Measurements from ENCODE around the gene C18orf63.

GRCh38 chr18:74290021-74290420 lies 25.6 kb upstream of the C18orf63 start:
- TF ChIP-seq ZNF670 (tag by site-specific recombination; IDR thresholded peaks at IDR 0.05; ENCODE audit: low read depth) (no peak), ZNF629 (tag by site-specific recombination; IDR thresholded peaks at IDR 0.05) (no peak), KLF9 (tag by site-specific recombination; IDR thresholded peaks at IDR 0.05; ENCODE audit: low read depth) (no peak), ZBTB1 (tag by site-specific recombination; IDR thresholded peaks at IDR 0.05) (no peak)
- TF ChIP-seq, protein P1, sequence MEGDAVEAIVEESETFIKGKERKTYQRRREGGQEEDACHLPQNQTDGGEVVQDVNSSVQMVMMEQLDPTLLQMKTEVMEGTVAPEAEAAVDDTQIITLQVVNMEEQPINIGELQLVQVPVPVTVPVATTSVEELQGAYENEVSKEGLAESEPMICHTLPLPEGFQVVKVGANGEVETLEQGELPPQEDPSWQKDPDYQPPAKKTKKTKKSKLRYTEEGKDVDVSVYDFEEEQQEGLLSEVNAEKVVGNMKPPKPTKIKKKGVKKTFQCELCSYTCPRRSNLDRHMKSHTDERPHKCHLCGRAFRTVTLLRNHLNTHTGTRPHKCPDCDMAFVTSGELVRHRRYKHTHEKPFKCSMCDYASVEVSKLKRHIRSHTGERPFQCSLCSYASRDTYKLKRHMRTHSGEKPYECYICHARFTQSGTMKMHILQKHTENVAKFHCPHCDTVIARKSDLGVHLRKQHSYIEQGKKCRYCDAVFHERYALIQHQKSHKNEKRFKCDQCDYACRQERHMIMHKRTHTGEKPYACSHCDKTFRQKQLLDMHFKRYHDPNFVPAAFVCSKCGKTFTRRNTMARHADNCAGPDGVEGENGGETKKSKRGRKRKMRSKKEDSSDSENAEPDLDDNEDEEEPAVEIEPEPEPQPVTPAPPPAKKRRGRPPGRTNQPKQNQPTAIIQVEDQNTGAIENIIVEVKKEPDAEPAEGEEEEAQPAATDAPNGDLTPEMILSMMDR (tag by site-specific recombination; IDR thresholded peaks at IDR 0.05): no peak
